Measurements from ENCODE around the gene CACNG7. TPM values are rescaled to one million over a fixed set of nuclear protein-coding genes. Genes with fewer than 3 reads are reported as not detected.
A peak's percentile ranks its signal among the peaks of the same experiment; 100 is the strongest.

CACNG7 gene
- total RNA-seq, 5 donors from 2014 or later (not counting 1 experiment from before 2014, with no cell fraction given), result not detected

DNA sequence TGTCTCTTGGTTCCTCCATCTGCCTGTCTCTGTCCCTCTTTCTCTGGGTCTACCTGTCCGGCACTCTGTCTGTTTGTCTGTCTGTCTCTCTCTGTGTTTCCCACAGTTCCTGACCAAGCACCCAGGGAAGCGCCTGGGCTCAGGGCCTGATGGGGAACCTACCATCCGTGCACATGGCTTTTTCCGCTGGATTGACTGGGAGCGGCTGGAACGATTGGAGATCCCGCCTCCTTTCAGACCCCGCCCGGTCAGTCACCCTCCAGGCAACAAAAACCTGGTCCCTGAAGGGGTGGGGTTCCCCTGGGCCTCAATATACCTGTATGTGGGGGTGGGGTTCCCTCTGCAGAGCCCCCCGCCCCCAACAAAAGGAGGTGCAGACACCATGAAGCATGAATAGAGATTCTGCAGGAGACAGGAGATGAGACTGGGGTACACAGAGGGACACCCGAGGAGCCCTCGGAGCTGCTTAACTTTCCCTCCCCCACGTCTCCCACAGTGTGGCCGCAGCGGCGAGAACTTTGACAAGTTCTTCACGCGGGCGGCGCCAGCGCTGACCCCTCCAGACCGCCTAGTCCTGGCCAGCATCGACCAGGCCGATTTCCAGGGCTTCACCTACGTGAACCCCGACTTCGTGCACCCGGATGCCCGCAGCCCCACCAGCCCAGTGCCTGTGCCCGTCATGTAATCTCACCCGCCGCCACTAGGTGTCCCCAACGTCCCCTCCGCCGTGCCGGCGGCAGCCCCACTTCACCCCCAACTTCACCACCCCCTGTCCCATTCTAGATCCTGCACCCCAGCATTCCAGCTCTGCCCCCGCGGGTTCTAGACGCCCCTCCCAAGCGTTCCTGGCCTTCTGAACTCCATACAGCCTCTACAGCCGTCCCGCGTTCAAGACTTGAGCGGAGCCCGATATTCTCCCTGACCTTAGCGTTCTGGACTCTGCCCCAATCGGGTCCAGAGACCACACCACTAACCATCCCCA, 2.6 kb upstream of the CACNG7 start:
- POLR2A ChIA-PET, result no interaction called here
- H3K27ac Mint-ChIP-seq, result peak overlapping the region in 1 of 2 donors; percentile 27

DNA sequence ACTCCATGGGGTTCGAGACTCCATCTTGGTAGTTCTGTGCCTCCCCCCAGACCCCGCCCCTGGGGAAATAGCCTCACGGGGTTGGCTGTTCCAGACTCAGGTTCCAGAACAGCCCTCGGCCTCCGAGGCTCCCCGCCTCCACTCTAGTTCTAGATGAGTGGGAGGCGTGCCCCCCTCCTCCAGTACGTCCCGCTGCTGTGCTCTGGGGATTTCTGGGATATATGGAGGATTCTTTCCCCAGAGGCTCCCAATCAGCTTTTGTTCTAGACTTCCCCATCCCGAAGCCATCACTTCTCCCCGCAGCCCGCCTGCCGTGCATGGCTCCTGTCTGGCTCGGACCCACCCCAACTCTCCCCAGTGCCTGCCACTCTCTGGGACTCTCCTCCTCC, 1.9 kb upstream of the CACNG7 start:
- Mint-ChIP-seq H3K4me1 (peaks cover 32 to 46% (median 39%) of the 10 kb centered on the region in 3 donors), H3K9me3 (peaks cover 0 to 4% (median 0%) of the 10 kb centered on the region in 3 donors), H3K36me3 (no peaks in the 10 kb centered on the region), H3K4me3 (peak overlapping the region in 1 of 3 donors; percentile 68), H3K27me3 (peaks cover 73 to 86% of the 10 kb centered on the region in 2 donors), H3K27ac (no peak overlapping the region)
- no peaks in the 10 kb centered on the region for H3K9me3 ChIP-seq
- 31% methylated on average over 3 of the region's 14 CpGs for WGBS (ENCODE audit: insufficient coverage)
- peaks cover 0 to 33% of the 10 kb centered on the region in 2 experiments for H3K4me1 ChIP-seq (ENCODE audit: control insufficient read depth in 1 of 2, extremely low read depth in 1 of 2, insufficient read depth in 2 of 2, low read length in 2 of 2)
- ATAC-seq (replicated peaks in 1 of 4) (no peak), DNase-seq (no peak)
- ChIA-PET POLR2A (no interaction called here), CTCF (interaction anchor here in 1 of 2 donors (0.6 kb wide), 1 partner anchor 49 kb away, joined by 8 read pairs; no protein-coding TSS in a partner anchor)
- peaks cover 9 to 76% of the 10 kb centered on the region in 2 experiments for H3K27me3 ChIP-seq (replicated peaks in 1 of 2; ENCODE audit: control insufficient read depth in 2 of 2, extremely low read depth in 1 of 2, insufficient read depth in 2 of 2, low read length in 1 of 2)
- no peak overlapping the region for H3K4me3 ChIP-seq (ENCODE audit: control insufficient read depth in 1 of 2, extremely low read depth in 1 of 2, low read length in 1 of 2)
- no peak overlapping the region for H3K27ac ChIP-seq (ENCODE audit: low read length)
- no peaks in the 10 kb centered on the region for H3K36me3 ChIP-seq (ENCODE audit: control insufficient read depth in 2 of 2, extremely low read depth in 1 of 2, insufficient read depth in 1 of 2, low read length in 1 of 2)

More for the DNA sequence above, 2.6 kb upstream of the CACNG7 start:
- ATAC-seq (replicated peaks in 1 of 4) (peak; percentile 61 to 78 (median 72)), DNase-seq (peak; percentile 22 to 79 (median 61))
- Mint-ChIP-seq H3K4me1 (peaks cover 32 to 46% (median 39%) of the 10 kb centered on the region in 3 donors), H3K4me3 (peak overlapping the region in 1 of 3 donors; percentile 56), H3K36me3 (no peaks in the 10 kb centered on the region), H3K27me3 (peaks cover 71 to 84% of the 10 kb centered on the region in 2 donors), H3K9me3 (peaks cover 0 to 4% (median 0%) of the 10 kb centered on the region in 3 donors)
- no peak overlapping the region for H3K27ac ChIP-seq (ENCODE audit: low read length)
- no peak overlapping the region for H3K4me3 ChIP-seq (ENCODE audit: control insufficient read depth in 1 of 2, extremely low read depth in 1 of 2, low read length in 1 of 2)
- H3K4me1 ChIP-seq (ENCODE audit: control insufficient read depth in 1 of 2, extremely low read depth in 1 of 2, insufficient read depth in 2 of 2, low read length in 2 of 2), result peaks cover 0 to 33% of the 10 kb centered on the region in 2 experiments
- 18% methylated on average over 38 of the region's 48 CpGs for WGBS (ENCODE audit: insufficient coverage)
- no peaks in the 10 kb centered on the region for H3K9me3 ChIP-seq
- CTCF ChIA-PET, result interaction anchor here in 1 of 2 donors (0.6 kb wide), 1 partner anchor 48 kb away, joined by 8 read pairs; no protein-coding TSS in a partner anchor
- H3K36me3 ChIP-seq (ENCODE audit: control insufficient read depth in 2 of 2, extremely low read depth in 1 of 2, insufficient read depth in 1 of 2, low read length in 1 of 2), result no peaks in the 10 kb centered on the region
- peaks cover 7 to 70% of the 10 kb centered on the region in 2 experiments for H3K27me3 ChIP-seq (replicated peaks in 1 of 2; ENCODE audit: control insufficient read depth in 2 of 2, extremely low read depth in 1 of 2, insufficient read depth in 2 of 2, low read length in 1 of 2)

DNA sequence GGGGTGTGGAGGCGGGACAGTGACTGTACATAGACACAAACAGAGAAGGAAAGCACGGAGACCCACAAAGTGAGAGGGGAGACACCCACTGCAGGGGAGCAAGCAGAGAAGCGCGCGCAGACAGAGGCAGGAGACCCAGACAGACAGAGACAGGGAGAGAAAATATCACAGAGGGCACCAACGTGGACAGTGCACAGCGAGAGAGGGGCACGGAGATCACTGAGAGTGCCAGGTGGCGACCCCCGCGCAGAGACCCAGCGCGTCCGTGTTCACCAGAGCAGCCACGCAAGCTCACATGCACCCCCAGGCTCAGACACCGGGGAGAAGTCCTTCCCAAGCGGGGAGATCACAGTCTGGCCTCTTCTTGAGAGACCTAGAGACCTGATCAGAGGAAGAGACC, 1.4 kb upstream of the CACNG7 start:
- Histone ChIP-seq H3K27ac (ENCODE audit: low read length) (no peak overlapping the region), H3K9me3 (no peaks in the 10 kb centered on the region), H3K36me3 (ENCODE audit: control insufficient read depth in 2 of 2, extremely low read depth in 1 of 2, insufficient read depth in 1 of 2, low read length in 1 of 2) (no peaks in the 10 kb centered on the region), H3K4me1 (ENCODE audit: control insufficient read depth in 1 of 2, extremely low read depth in 1 of 2, insufficient read depth in 2 of 2, low read length in 2 of 2) (peaks cover 0 to 33% of the 10 kb centered on the region in 2 experiments), H3K4me3 (ENCODE audit: control insufficient read depth in 1 of 2, extremely low read depth in 1 of 2, low read length in 1 of 2) (peak overlapping the region in 1 of 2 donors; percentile 46), H3K27me3 (replicated peaks in 1 of 2; ENCODE audit: control insufficient read depth in 2 of 2, extremely low read depth in 1 of 2, insufficient read depth in 2 of 2, low read length in 1 of 2) (peaks cover 9 to 78% of the 10 kb centered on the region in 2 experiments)
- ChIA-PET POLR2A (no interaction called here), CTCF (no interaction called here)
- no peaks in the 10 kb centered on the region for H3K36me3 Mint-ChIP-seq
- H3K4me3 Mint-ChIP-seq, result peak overlapping the region; percentile 14 to 68 (median 38)
- peaks cover 0 to 4% (median 0%) of the 10 kb centered on the region in 3 donors for H3K9me3 Mint-ChIP-seq
- peaks cover 32 to 46% (median 39%) of the 10 kb centered on the region in 3 donors for H3K4me1 Mint-ChIP-seq
- H3K27me3 Mint-ChIP-seq, result peaks cover 76 to 85% of the 10 kb centered on the region in 2 donors
- ATAC-seq (replicated peaks in 1 of 4) (no peak), DNase-seq (no peak)
- WGBS (ENCODE audit: insufficient coverage), result 31% methylated on average over 16 of the region's 17 CpGs
- no peak overlapping the region for H3K27ac Mint-ChIP-seq

DNA sequence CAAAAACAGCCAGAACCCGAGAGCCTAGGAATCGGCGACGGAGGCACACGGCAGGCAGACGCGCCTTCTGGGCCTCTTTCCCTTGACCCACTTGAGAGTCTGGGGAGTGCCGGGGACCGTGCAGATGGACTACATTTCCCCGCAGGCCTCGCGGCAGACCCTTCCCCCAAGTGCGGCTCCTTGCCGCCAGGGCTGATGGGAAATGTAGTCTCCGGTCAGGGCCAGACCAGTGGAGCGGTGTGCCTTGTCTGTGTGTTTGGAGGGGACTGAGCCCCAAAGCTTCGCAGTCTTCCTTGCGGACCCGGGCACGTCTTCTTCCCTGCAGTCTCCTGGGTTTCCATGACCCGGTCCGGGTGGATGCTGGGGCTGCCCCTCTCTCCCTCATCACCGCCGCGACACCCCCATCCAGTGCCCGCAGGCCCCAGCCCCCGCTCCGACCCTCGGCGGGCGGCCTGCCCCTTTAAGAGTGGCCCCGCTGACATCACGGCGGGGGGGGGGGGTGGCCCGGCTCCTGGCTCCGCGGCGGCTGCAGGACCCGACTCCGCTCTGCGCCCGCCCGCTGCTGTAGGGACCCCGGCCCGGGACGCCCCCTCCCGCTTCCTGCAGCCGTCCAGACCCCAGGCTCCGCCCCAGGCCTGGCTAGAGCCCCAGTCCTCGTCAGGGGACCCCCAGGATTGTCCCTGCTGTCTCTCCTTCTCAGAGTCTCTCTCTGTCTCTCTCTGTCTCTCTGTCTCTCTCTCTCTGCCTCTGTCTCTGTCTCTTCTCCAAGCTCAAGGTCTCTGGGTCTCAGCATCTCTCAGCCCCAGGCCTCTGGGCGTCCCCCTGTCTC, 758 bp upstream of the CACNG7 start:
- Mint-ChIP-seq H3K4me1 (peaks cover 29 to 46% (median 39%) of the 10 kb centered on the region in 3 donors), H3K27ac (peak overlapping the region in 1 of 2 donors; percentile 63), H3K27me3 (peaks cover 80 to 85% of the 10 kb centered on the region in 2 donors), H3K36me3 (no peaks in the 10 kb centered on the region), H3K4me3 (peak overlapping the region; percentile 14 to 68 (median 26)), H3K9me3 (peaks cover 0 to 4% (median 0%) of the 10 kb centered on the region in 3 donors)
- DNase-seq (peak in 22 of 35 experiments; percentile 1 to 52 (median 20)), ATAC-seq (replicated peaks in 1 of 4) (peak; percentile 33 to 77 (median 52))
- ChIA-PET POLR2A (no interaction called here), CTCF (no interaction called here)
- H3K27ac ChIP-seq (ENCODE audit: low read length), result no peak overlapping the region
- no peaks in the 10 kb centered on the region for H3K36me3 ChIP-seq (ENCODE audit: control insufficient read depth in 2 of 2, extremely low read depth in 1 of 2, insufficient read depth in 1 of 2, low read length in 1 of 2)
- peaks cover 0 to 33% of the 10 kb centered on the region in 2 experiments for H3K4me1 ChIP-seq (ENCODE audit: control insufficient read depth in 1 of 2, extremely low read depth in 1 of 2, insufficient read depth in 2 of 2, low read length in 2 of 2)
- H3K4me3 ChIP-seq (ENCODE audit: control insufficient read depth in 1 of 2, extremely low read depth in 1 of 2, low read length in 1 of 2), result peak overlapping the region in 1 of 2 donors; percentile 46
- 8% methylated on average over 33 of the region's 51 CpGs for WGBS (ENCODE audit: insufficient coverage)
- H3K9me3 ChIP-seq, result no peaks in the 10 kb centered on the region
- peaks cover 9 to 80% of the 10 kb centered on the region in 2 experiments for H3K27me3 ChIP-seq (replicated peaks in 1 of 2; ENCODE audit: control insufficient read depth in 2 of 2, extremely low read depth in 1 of 2, insufficient read depth in 2 of 2, low read length in 1 of 2)

DNA sequence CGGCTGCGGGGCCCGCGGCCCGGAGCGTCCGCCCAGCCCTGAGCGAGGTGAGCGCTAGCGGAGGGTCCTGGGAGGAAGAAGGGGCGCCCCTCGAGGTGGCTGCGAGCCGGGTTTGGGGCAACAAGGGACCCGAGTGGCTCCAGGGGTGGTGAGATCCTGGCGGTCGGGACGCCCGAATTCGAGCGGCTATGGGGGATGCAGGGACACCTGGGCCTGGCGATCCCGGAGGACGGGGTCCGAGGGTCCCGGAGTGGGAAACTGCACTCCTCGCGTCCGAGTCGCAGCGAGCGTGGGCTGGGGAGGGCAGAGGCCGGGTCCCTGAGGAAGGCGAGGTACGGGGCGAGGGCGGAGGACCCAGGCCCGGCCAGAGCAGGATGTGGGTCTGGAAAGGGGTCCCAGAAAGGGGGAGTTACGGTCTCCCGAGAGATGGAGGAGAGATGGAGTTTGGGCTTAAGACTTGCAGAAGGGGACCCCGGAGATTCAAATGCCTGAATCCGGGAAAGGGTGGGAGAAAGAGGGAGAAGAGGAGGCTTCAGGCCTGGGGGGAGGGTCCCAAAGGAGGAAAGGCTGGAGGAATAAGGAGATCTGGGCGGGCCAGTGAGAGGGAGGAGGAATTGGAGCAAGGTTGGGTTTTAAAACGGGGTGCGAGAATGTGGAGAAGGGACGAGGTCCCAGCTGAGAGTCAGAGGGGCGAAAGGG, 542 bp downstream of the CACNG7 start:
- ChIA-PET POLR2A (no interaction called here), CTCF (no interaction called here)
- Mint-ChIP-seq H3K27ac (no peak overlapping the region), H3K4me3 (peak overlapping the region in 1 of 3 donors; percentile 16), H3K4me1 (peaks cover 29 to 46% (median 39%) of the 10 kb centered on the region in 3 donors), H3K36me3 (no peaks in the 10 kb centered on the region), H3K9me3 (peaks cover 0 to 4% (median 0%) of the 10 kb centered on the region in 3 donors), H3K27me3 (peaks cover 81 to 82% of the 10 kb centered on the region in 2 donors)
- H3K27me3 ChIP-seq (replicated peaks in 1 of 2; ENCODE audit: control insufficient read depth in 2 of 2, extremely low read depth in 1 of 2, insufficient read depth in 2 of 2, low read length in 1 of 2), result peaks cover 9 to 85% of the 10 kb centered on the region in 2 experiments
- DNase-seq (no peak), ATAC-seq (replicated peaks in 1 of 4) (no peak)
- no peaks in the 10 kb centered on the region for H3K9me3 ChIP-seq
- WGBS (ENCODE audit: insufficient coverage), result 8% methylated on average over 45 of the region's 47 CpGs
- H3K4me1 ChIP-seq (ENCODE audit: control insufficient read depth in 1 of 2, extremely low read depth in 1 of 2, insufficient read depth in 2 of 2, low read length in 2 of 2), result peaks cover 0 to 33% of the 10 kb centered on the region in 2 experiments
- H3K27ac ChIP-seq (ENCODE audit: low read length), result no peak overlapping the region
- H3K4me3 ChIP-seq (ENCODE audit: control insufficient read depth in 1 of 2, extremely low read depth in 1 of 2, low read length in 1 of 2), result no peak overlapping the region
- H3K36me3 ChIP-seq (ENCODE audit: control insufficient read depth in 2 of 2, extremely low read depth in 1 of 2, insufficient read depth in 1 of 2, low read length in 1 of 2), result no peaks in the 10 kb centered on the region

All from T-cell (primary cell).